Endothelial cell (in vitro differentiated cells): ENCODE data around the gene ANKEF1. TPM values are rescaled to one million over a fixed set of nuclear protein-coding genes. Genes with fewer than 3 reads are reported as not detected.
"Not testable (repeated sequence)": the region's sequence is repeated elsewhere in the genome, so short reads cannot be mapped to it uniquely, and the experiment has no call there.

Experiments
- DNase-seq: peaks from one replicate; pipeline ENCODE4 v3.0.0; 2021; ENCODE audit warnings: low spot score
- H3K27ac Mint-ChIP-seq: one replicate; pipeline ENCODE4 v1.8.0; 2021; ENCODE audit warnings: mixed read lengths, inconsistent platforms; ENCODE audit not compliant: unreplicated experiment
- H3K27me3 Mint-ChIP-seq: one replicate; pipeline ENCODE4 v1.8.0; 2021; ENCODE audit warnings: mild to moderate bottlenecking, moderate library complexity, mixed read lengths, inconsistent platforms; ENCODE audit not compliant: unreplicated experiment
- H3K36me3 Mint-ChIP-seq: one replicate; pipeline ENCODE4 v1.8.0; 2021; ENCODE audit warnings: mild to moderate bottlenecking, low read depth, mixed read lengths, inconsistent platforms; ENCODE audit not compliant: unreplicated experiment
- H3K4me1 Mint-ChIP-seq: one replicate; pipeline ENCODE4 v1.8.0; 2021; ENCODE audit warnings: mild to moderate bottlenecking, mixed read lengths, inconsistent platforms; ENCODE audit not compliant: unreplicated experiment
- H3K4me3 Mint-ChIP-seq: one replicate; pipeline ENCODE4 v1.8.0; 2021; ENCODE audit warnings: mild to moderate bottlenecking, mixed read lengths, inconsistent platforms; ENCODE audit not compliant: unreplicated experiment
- H3K9me3 Mint-ChIP-seq: one replicate; pipeline ENCODE4 v1.8.0; 2021; ENCODE audit warnings: mixed read lengths, inconsistent platforms; ENCODE audit not compliant: unreplicated experiment
- total RNA-seq: library from RNA; stranded (reverse); fragmentation: NEBNext Ultra II Directional; extraction: Animal tissue kit (Norgen Biotek cat#: 25700); gene quantifications from one replicate; pipeline ENCODE4 v1.2.1, GENCODE V29; 2021; ENCODE audit not compliant: unreplicated experiment
- TF ChIP-seq, protein P1 (sequence below): fragments of 200-600 bp; sonication (generic); IDR thresholded peaks from one replicate; pipeline ENCODE4 v1.5.0; 2021; ENCODE audit warnings: antibody characterized with exemption; ENCODE audit not compliant: unreplicated experiment

ANKEF1 gene
- total RNA-seq, 1 donor from 2014 or later: 1.2 TPM

DNA sequence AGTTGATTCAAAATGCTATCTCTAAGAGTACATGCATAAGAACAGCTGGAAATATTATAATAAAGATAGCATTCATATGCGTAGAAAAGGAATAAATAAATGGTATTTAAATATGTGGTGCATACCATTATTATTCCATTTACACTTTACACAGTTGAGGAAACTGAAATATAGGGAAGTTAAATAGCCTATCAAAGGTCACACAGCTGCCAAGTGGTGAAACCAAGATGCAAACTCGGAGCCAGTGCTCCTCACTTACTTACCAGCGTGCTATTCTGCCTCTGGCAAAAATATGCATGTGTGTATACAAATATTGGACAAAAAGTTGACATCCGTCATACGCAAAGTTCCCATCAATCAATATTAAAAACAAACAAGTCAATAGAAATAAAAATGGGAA is 22.3 kb upstream of the ANKEF1 start:
- H3K27ac Mint-ChIP-seq: no peak overlapping the region
- no peaks in the 10 kb centered on the region for H3K27me3 Mint-ChIP-seq
- no peaks in the 10 kb centered on the region for H3K9me3 Mint-ChIP-seq
- no peaks in the 10 kb centered on the region for H3K36me3 Mint-ChIP-seq
- H3K4me1 Mint-ChIP-seq: no peaks in the 10 kb centered on the region
- TF ChIP-seq, protein P1, sequence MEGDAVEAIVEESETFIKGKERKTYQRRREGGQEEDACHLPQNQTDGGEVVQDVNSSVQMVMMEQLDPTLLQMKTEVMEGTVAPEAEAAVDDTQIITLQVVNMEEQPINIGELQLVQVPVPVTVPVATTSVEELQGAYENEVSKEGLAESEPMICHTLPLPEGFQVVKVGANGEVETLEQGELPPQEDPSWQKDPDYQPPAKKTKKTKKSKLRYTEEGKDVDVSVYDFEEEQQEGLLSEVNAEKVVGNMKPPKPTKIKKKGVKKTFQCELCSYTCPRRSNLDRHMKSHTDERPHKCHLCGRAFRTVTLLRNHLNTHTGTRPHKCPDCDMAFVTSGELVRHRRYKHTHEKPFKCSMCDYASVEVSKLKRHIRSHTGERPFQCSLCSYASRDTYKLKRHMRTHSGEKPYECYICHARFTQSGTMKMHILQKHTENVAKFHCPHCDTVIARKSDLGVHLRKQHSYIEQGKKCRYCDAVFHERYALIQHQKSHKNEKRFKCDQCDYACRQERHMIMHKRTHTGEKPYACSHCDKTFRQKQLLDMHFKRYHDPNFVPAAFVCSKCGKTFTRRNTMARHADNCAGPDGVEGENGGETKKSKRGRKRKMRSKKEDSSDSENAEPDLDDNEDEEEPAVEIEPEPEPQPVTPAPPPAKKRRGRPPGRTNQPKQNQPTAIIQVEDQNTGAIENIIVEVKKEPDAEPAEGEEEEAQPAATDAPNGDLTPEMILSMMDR: no peak
- no peak overlapping the region for H3K4me3 Mint-ChIP-seq
- DNase-seq: no peak

DNA sequence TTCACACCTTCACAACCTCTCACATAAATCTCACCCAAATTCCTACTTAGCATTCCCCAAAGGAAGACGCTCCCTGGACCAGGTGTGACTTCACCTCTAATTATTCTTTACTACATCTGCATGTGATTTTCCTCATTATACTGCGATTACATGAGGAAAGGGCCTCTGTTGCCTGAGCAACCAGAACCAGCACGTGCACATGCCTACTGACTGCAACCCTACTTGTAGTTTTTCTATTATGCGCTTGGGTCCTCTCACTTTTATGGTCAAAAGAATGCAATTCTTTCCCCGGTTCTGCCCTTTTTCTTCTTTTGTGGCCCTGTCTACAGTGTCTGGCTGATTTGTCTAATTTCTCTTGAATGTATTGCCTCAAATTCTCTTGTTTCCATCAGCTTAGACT is 20.4 kb upstream of the ANKEF1 start:
- Mint-ChIP-seq H3K36me3 (no peaks in the 10 kb centered on the region), H3K27ac (no peak overlapping the region), H3K4me1 (no peaks in the 10 kb centered on the region), H3K4me3 (no peak overlapping the region), H3K27me3 (no peaks in the 10 kb centered on the region), H3K9me3 (no peaks in the 10 kb centered on the region)
- TF ChIP-seq, protein P1: no peak
- DNase-seq: no peak

DNA sequence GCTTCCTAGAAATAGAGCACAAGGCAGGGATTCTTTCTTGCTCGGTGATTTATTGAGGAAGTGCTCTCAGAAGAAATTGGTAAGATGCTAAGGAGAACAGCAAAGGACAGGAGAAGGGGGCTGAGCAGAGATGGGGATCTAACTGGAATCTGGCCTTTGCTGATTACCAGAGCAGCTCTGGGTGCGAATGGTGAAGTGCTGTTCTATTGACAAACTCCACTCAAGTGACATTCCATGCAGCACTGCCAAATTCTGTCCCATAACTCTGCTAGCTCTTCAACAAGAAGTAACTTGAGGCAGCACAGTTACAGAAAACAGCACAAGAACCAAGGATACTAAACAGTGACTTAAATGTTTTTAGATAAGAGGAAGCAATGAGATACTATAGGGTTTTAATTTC is 13.8 kb upstream of the ANKEF1 start:
- no peak overlapping the region for H3K27ac Mint-ChIP-seq
- TF ChIP-seq, protein P1: no peak
- H3K4me1 Mint-ChIP-seq: no peaks in the 10 kb centered on the region
- H3K27me3 Mint-ChIP-seq: no peaks in the 10 kb centered on the region
- H3K4me3 Mint-ChIP-seq: no peak overlapping the region
- H3K36me3 Mint-ChIP-seq: no peaks in the 10 kb centered on the region
- no peaks in the 10 kb centered on the region for H3K9me3 Mint-ChIP-seq
- no peak for DNase-seq

DNA sequence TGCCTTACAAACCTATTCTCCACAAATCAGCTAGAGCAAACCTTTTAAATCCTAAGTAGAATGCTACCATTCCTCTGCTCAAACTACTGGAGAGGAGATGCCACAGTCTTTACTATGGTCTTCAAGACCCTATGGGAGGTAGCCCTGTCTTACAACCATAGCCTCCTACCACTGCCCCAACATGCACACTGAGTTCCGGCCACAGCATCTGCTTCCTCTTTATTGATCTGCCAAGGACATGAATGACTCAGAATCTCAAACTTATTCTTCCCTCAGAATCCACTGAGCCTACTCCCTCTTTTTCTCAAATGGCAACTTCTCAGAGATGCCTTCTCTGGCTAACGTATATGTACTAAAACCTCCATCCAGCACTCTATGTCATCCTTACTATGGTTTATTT is 12.2 kb upstream of the ANKEF1 start:
- no peaks in the 10 kb centered on the region for H3K36me3 Mint-ChIP-seq
- no peak for DNase-seq
- no peaks in the 10 kb centered on the region for H3K27me3 Mint-ChIP-seq
- no peak overlapping the region for H3K4me3 Mint-ChIP-seq
- no peaks in the 10 kb centered on the region for H3K4me1 Mint-ChIP-seq
- no peak overlapping the region for H3K27ac Mint-ChIP-seq
- TF ChIP-seq, protein P1: no peak
- no peaks in the 10 kb centered on the region for H3K9me3 Mint-ChIP-seq

DNA sequence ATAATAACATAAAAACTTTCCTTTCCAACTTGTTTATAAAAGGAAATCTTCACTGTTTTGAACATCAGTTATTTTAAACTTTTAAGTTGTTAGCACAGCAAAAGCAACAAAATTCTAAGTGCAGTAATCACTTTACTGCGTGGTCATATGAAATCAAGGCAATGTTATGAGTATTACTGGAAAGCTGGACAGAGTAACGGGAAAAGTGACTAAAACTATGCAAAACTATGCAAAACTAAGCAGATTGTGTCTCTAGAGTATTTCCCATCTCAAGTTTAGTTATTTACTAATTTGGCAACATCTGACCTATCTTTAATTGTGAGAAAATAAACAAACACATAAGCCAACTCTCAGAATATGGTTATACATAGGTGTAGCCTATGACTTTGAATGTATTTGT is 10.9 kb upstream of the ANKEF1 start:
- TF ChIP-seq, protein P1: no peak
- Mint-ChIP-seq H3K4me3 (no peak overlapping the region), H3K36me3 (no peaks in the 10 kb centered on the region), H3K4me1 (no peaks in the 10 kb centered on the region), H3K27me3 (no peaks in the 10 kb centered on the region), H3K27ac (no peak overlapping the region), H3K9me3 (no peaks in the 10 kb centered on the region)
- no peak for DNase-seq

DNA sequence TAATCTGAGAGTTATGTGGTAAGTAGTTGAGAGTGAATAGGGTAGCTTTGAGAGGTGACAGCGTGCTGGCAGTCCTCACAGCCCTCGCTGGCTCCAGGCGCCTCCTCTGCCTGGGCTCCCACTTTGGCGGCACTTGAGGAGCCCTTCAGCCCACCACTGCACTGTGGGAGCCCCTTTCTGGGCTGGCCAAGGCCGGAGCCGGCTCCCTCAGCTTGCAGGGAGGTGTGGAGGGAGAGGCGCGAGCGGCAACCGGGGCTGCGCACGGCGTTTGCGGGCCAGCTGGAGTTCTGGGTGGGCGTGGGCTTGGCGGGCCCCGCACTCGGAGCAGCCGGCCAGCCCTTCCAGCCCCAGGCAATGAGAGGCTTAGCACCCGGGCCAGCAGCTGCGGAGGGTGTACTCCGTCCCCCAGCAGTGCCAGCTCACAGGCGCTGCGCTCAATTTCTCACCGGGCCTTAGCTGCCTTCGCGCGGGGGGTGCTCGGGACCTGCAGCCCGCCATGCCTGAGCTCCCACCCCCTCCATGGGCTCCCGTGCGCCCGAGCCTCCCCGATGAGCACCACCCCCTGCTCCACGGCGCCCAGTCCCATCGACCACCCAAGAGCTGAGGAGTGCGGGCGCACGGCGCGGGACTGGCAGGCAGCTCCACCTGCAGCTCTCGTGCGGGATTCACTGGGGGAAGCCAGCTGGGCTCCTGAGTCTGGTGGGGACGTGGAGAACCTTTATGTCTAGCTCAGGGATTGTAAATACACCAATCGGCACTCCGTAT is 3.2 kb upstream of the ANKEF1 start:
- not testable (repeated sequence) for H3K4me3 Mint-ChIP-seq, H3K27me3 Mint-ChIP-seq, H3K27ac Mint-ChIP-seq, H3K9me3 Mint-ChIP-seq, H3K36me3 Mint-ChIP-seq, DNase-seq, H3K4me1 Mint-ChIP-seq

DNA sequence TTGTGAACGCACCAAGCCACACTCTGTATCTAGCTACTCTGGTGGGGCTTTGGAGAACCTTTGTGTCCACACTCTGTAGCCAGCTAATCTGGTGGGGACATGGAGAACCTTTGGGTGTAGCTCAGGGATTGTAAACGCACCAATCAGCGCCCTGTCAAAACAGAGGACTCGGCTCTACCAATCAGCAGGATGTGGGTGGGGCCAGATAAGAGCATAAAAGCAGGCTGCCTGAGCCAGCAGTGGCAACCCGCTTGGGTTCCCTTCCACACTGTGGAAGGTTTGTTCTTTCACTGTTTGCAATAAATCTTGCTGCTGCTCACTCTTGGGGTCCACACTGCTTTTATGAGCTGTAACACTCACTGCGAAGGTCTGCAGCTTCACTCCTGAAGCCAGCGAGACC is 2.5 kb upstream of the ANKEF1 start:
- not testable (repeated sequence) for H3K4me1 Mint-ChIP-seq, DNase-seq, H3K36me3 Mint-ChIP-seq, H3K9me3 Mint-ChIP-seq, H3K4me3 Mint-ChIP-seq, H3K27me3 Mint-ChIP-seq, H3K27ac Mint-ChIP-seq
